ENCODE measurements around the gene MAN2A2. TPM values are rescaled to one million over a fixed set of nuclear protein-coding genes. Genes with fewer than 3 reads are reported as not detected.

Gene MAN2A2
- total and polyA plus RNA-seq, 2 donors (not counting 3 experiments of a cell fraction or from before 2014, with no cell fraction given) = 60.9 to 77.7 TPM

- H2AFZ ChIP-seq (ENCODE audit: low read depth, low read length) = no peak overlapping the region
- DNase-seq (ENCODE audit: low read depth, low spot score) (no peak), FAIRE-seq (no peak)
- H3K36me3 ChIP-seq (ENCODE audit: control insufficient read depth in 2 of 2, extremely low read depth in 1 of 2, insufficient read depth in 2 of 2, low read length in 2 of 2) = peaks cover 2 to 48% of the 10 kb centered on the region in 2 experiments
- H3K27me3 ChIP-seq (ENCODE audit: control insufficient read depth in 2 of 2, insufficient read depth in 2 of 2, low read length in 2 of 2) = no peaks in the 10 kb centered on the region
- intact Hi-C loops (cut with micrococcal nuclease) (no loop called here), dilution Hi-C loops (cut with MboI; ENCODE audit: extremely low pct_ligation_motif_present, low sequenced_read_pairs) (no loop called here)
- BruUV-seq (replicated peaks) = no TSS peak
- H3K9me3 ChIP-seq (replicated peaks; ENCODE audit: control insufficient read depth, insufficient read depth, low read length) = no peaks in the 10 kb centered on the region
- ChIA-PET CTCF (interaction anchor here (1.6 to 2.0 kb wide), 2 partner anchors 14 to 15 kb away, joined by 3 to 8 read pairs; partner anchors contain the start of genes HDDC3 and MAN2A2), POLR2A (no interaction called here)
- no peak overlapping the region for H3K9ac ChIP-seq (replicated peaks; ENCODE audit: extremely low read depth, insufficient read depth, low read length)
- H3K4me1 ChIP-seq (ENCODE audit: control insufficient read depth, extremely low read depth, insufficient read depth, low read length) = no peaks in the 10 kb centered on the region
- no peak overlapping the region for H3K27ac ChIP-seq (ENCODE audit: insufficient read depth, low read depth, low read length)
- H3K9me1 ChIP-seq (replicated peaks; ENCODE audit: control insufficient read depth, extremely low read depth, insufficient read depth, low read length) = no peaks in the 10 kb centered on the region
- no peak overlapping the region for H3K4me3 ChIP-seq (replicated peaks in 1 of 3; ENCODE audit: insufficient read depth in 1 of 3, low read depth in 1 of 3, low read length in 3 of 3)
- no peak overlapping the region for H3K4me2 ChIP-seq (ENCODE audit: insufficient read depth, low read length)
- H3K79me2 ChIP-seq (ENCODE audit: control insufficient read depth, insufficient read depth, low read length) = no peaks in the 10 kb centered on the region
- no peak for TF ChIP-seq POLR2A (IDR thresholded peaks at IDR 0.05; ENCODE audit: low read depth, low read length)
- no peaks in the 10 kb centered on the region for H4K20me1 ChIP-seq (replicated peaks; ENCODE audit: control insufficient read depth, extremely low read depth, insufficient read depth, low read length)
Observed at GRCh38 chr15:90918034-90918788, 15.1 kb downstream of the MAN2A2 start.

- CTCF ChIA-PET = interaction anchor here (2.0 kb wide), 1 partner anchor 13 kb away, joined by 8 read pairs; the partner anchor contains the start of gene HDDC3
- Histone ChIP-seq H3K4me1 (ENCODE audit: control insufficient read depth, extremely low read depth, insufficient read depth, low read length) (no peaks in the 10 kb centered on the region), H4K20me1 (replicated peaks; ENCODE audit: control insufficient read depth, extremely low read depth, insufficient read depth, low read length) (no peaks in the 10 kb centered on the region), H3K9me1 (replicated peaks; ENCODE audit: control insufficient read depth, extremely low read depth, insufficient read depth, low read length) (no peaks in the 10 kb centered on the region), H3K27ac (ENCODE audit: insufficient read depth, low read depth, low read length) (no peak overlapping the region), H3K9me3 (replicated peaks; ENCODE audit: control insufficient read depth, insufficient read depth, low read length) (no peaks in the 10 kb centered on the region), H3K27me3 (ENCODE audit: control insufficient read depth in 2 of 2, insufficient read depth in 2 of 2, low read length in 2 of 2) (no peaks in the 10 kb centered on the region), H3K79me2 (ENCODE audit: control insufficient read depth, insufficient read depth, low read length) (no peaks in the 10 kb centered on the region), H3K9ac (replicated peaks; ENCODE audit: extremely low read depth, insufficient read depth, low read length) (no peak overlapping the region), H3K36me3 (ENCODE audit: control insufficient read depth in 2 of 2, extremely low read depth in 1 of 2, insufficient read depth in 2 of 2, low read length in 2 of 2) (peaks cover 2 to 42% of the 10 kb centered on the region in 2 experiments), H3K4me2 (ENCODE audit: insufficient read depth, low read length) (no peak overlapping the region), H3K4me3 (replicated peaks in 1 of 3; ENCODE audit: insufficient read depth in 1 of 3, low read depth in 1 of 3, low read length in 3 of 3) (no peak overlapping the region), H2AFZ (ENCODE audit: low read depth, low read length) (no peak overlapping the region)
- TF ChIP-seq GATA2 (IDR thresholded peaks at IDR 0.05; ENCODE audit: insufficient read depth, insufficient read length, low read depth, low read length) = no peak
- TF ChIP-seq EZH2 (IDR thresholded peaks at IDR 0.05; ENCODE audit: borderline replicate concordance, low read depth, low read length, severe bottlenecking) = no peak
- TF ChIP-seq FOS (IDR thresholded peaks at IDR 0.05; ENCODE audit: borderline replicate concordance, insufficient read depth, low read length) = no peak
- TF ChIP-seq POLR2A (IDR thresholded peaks at IDR 0.05; ENCODE audit: low read depth, low read length) = no peak
- no peak for TF ChIP-seq POLR2AphosphoS5 (IDR thresholded peaks at IDR 0.05; ENCODE audit: insufficient read depth, low read depth, low read length)
- no peak for TF ChIP-seq JUN (IDR thresholded peaks at IDR 0.05; ENCODE audit: borderline replicate concordance, insufficient read depth, insufficient read length, low read depth)
- TF ChIP-seq CTCF (IDR thresholded peaks at IDR 0.05; ENCODE audit: extremely low read depth in 1 of 2, insufficient read depth in 1 of 2, low read depth in 1 of 2, low read length in 2 of 2) = no peak
- TF ChIP-seq MAX (IDR thresholded peaks at IDR 0.05; ENCODE audit: insufficient read depth, insufficient read length) = no peak
- no peak for TF ChIP-seq MYC (IDR thresholded peaks at IDR 0.05; ENCODE audit: low read depth, low read length)
- no TSS peak for BruUV-seq (replicated peaks)
- POLR2A ChIA-PET = no interaction called here
- intact Hi-C loops (cut with micrococcal nuclease) (no loop called here), dilution Hi-C loops (cut with MboI; ENCODE audit: extremely low pct_ligation_motif_present, low sequenced_read_pairs) (no loop called here)
- DNase-seq (ENCODE audit: low read depth, low spot score) (no peak), FAIRE-seq (no peak)
Observed at GRCh38 chr15:90918835-90919234, 15.7 kb downstream of the MAN2A2 start.
